Panc1 (cell line): ENCODE measurements around the gene FBXW7. TPM values are rescaled to one million over a fixed set of nuclear protein-coding genes. Genes with fewer than 3 reads are reported as not detected.

Source experiments
- ATAC-seq: fragments of 200-7000 bp; cut with Tn5 transposase; 2 replicates; pipeline ENCODE4 v1.9.1; 2020; ENCODE audit warnings: mild to moderate bottlenecking, moderate library complexity
- BruUV-seq: library from RNA; stranded (reverse); fragments of 400-500 nt; replicated peaks from 2 replicates; lab custom pipeline; 2021; lab: Mats Ljungman, UMichigan
- CTCF ChIA-PET: fragments of 300-600 bp; sonication (Branson Sonifier 250); formaldehyde crosslinking; loops from one replicate; lab custom pipeline; 2022; ENCODE audit warnings: antibody characterized with exemption; lab: Charles Lee
- POLR2A ChIA-PET: fragments of 300-600 bp; sonication (Branson Sonifier 250); formaldehyde crosslinking; loops from one replicate; lab custom pipeline; 2022; ENCODE audit warnings: antibody characterized with exemption; lab: Charles Lee
- DNase-seq: peaks from one replicate; pipeline ENCODE4 v3.0.0-alpha.2; 2010; ENCODE audit warnings: low read depth, low spot score
- H3K27ac ChIP-seq: 2 replicates; pipeline ENCODE4 v1.5.1; 2011; ENCODE audit warnings: mild to moderate bottlenecking, low read length, inconsistent platforms
- H3K27me3 ChIP-seq: fragments of 200-500 bp; sonication (Bioruptor generic); 2 replicates; pipeline ENCODE4 v1.6.0; 2014; ENCODE audit warnings: low read length, inconsistent platforms; ENCODE audit not compliant: control insufficient read depth, insufficient read depth
- H3K36me3 ChIP-seq: fragments of 200-500 bp; sonication (Bioruptor generic); 2 replicates; pipeline ENCODE4 v1.5.1; 2014; ENCODE audit warnings: inconsistent platforms, mild to moderate bottlenecking, low read length, moderate library complexity; ENCODE audit not compliant: control insufficient read depth, insufficient read depth
- H3K4me1 ChIP-seq: 2 replicates; pipeline ENCODE4 v1.5.1; 2011; ENCODE audit warnings: inconsistent platforms, mild to moderate bottlenecking, low read length, moderate library complexity; ENCODE audit not compliant: control insufficient read depth, insufficient read depth
- H3K4me3 ChIP-seq, 2 experiments: 2 replicates each; pipeline ENCODE4 v1.5.1; 2011 to 2012; ENCODE audit warnings: low read depth in 2 of 2, low read length in 2 of 2, mild to moderate bottlenecking in 2 of 2, inconsistent platforms in 1 of 2, moderate library complexity in 1 of 2
- H3K9me3 ChIP-seq: fragments of 200-500 bp; sonication (Bioruptor generic); 2 replicates; pipeline ENCODE4 v1.5.1; 2014; ENCODE audit warnings: low read depth, mild to moderate bottlenecking, inconsistent platforms, low read length, moderate library complexity; ENCODE audit not compliant: control insufficient read depth, insufficient read depth
- POLR2AphosphoS5 ChIP-seq: IDR thresholded peaks from 2 replicates; pipeline ENCODE4 v1.6.1; 2012; ENCODE audit warnings: mild to moderate bottlenecking, low read depth, low read length, moderate library complexity
- SIN3A ChIP-seq: IDR thresholded peaks from 2 replicates; pipeline ENCODE4 v1.6.1; 2012; ENCODE audit warnings: low read depth, mild to moderate bottlenecking, low read length, moderate library complexity, borderline replicate concordance; ENCODE audit not compliant: insufficient read depth
- TCF7L2 ChIP-seq: IDR thresholded peaks from 2 replicates; pipeline ENCODE4 v1.6.1; 2011; ENCODE audit warnings: mild to moderate bottlenecking, low read depth, low read length, inconsistent platforms
- in situ Hi-C: cut with HindIII; loops from 2 replicates; pipeline ENCODE4 v1.10.0; 2016; ENCODE audit warnings: low sequenced_read_pairs, low pct_unique_long_range_greater_than_20kb
- intact Hi-C: fragments of 100-400 bp; cut with micrococcal nuclease; formaldehyde crosslinking; loops from one replicate; pipeline ENCODE4 v1.10.0; 2022; ENCODE audit not compliant: unreplicated experiment
- total RNA-seq: library from RNA; stranded (reverse); gene quantifications from one replicate; pipeline ENCODE4 v1.2.1, GENCODE V29; 2021; ENCODE audit not compliant: unreplicated experiment
- TF ChIP-seq, protein P1 (sequence below): fragments of 450-650 bp; IDR thresholded peaks from 2 replicates; pipeline ENCODE4 v1.5.1; 2017; ENCODE audit warnings: mild to moderate bottlenecking
- TF ChIP-seq, protein P2 (sequence below), 2 experiments: IDR thresholded peaks; 2 replicates each; pipeline ENCODE4 v1.6.1; 2011 to 2012; ENCODE audit warnings: low read depth in 2 of 2, control low read depth in 1 of 2, low read length in 1 of 2, mild to moderate bottlenecking in 1 of 2, moderate library complexity in 1 of 2; ENCODE audit not compliant: insufficient read depth in 1 of 2

Gene FBXW7
- total RNA-seq, 1 experiment from 2014 or later = 16.2 TPM

DNA sequence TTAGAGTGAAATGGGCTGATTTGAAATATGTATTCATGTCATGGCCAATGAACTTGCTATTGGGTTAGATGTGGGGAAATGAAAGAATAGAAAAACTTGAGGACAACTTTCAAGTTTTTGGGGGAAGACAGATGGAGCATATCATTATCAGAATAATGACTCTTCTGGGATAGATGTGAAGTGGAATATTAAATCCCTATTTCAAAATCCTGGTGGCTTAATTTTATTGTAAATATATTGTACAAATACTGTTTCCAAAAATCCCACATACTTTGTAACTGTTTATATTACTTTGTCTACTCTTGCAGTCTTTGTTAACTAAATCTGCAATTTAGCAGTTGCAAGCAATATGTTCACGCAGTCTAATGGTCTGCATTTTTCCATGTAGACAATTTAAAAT is 35.9 kb upstream of the FBXW7 start:
- no TSS peak for BruUV-seq
- no peaks in the 10 kb centered on the region for H3K9me3 ChIP-seq
- ChIA-PET CTCF (no interaction called here), POLR2A (no interaction called here)
- ATAC-seq (no peak), DNase-seq (no peak)
- H3K36me3 ChIP-seq = no peaks in the 10 kb centered on the region
- intact Hi-C loops = no loop called here
- TF ChIP-seq TCF7L2 (no peak), SIN3A (no peak)
- no peak overlapping the region for H3K27ac ChIP-seq
- H3K4me1 ChIP-seq = no peaks in the 10 kb centered on the region
- H3K27me3 ChIP-seq = no peaks in the 10 kb centered on the region; the same call in 1 of the 2 replicates
- in situ Hi-C loops = no loop called here
- H3K4me3 ChIP-seq = no peak overlapping the region

DNA sequence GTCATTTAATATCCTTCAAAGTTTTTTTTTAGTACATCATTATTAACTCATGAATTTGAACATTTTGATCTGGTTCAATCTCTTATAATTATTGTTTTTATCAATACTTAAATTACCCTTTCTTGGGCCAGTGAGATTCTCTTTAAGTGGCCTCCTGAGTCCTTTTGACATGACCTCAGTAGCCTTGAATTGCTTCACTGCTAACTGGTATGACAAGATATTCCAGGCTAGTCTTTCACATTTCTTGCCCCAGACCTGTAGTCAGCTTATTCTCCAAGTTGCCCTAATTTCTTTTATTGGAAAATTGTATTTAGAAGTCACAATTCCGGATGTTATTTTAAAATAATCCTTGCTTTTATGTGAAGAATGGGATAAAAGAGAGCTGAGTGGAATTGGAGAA is 35.4 kb upstream of the FBXW7 start:
- Histone ChIP-seq H3K27ac (no peak overlapping the region), H3K4me1 (no peaks in the 10 kb centered on the region), H3K9me3 (no peaks in the 10 kb centered on the region), H3K36me3 (no peaks in the 10 kb centered on the region), H3K27me3 (no peaks in the 10 kb centered on the region; the same call in 1 of the 2 replicates), H3K4me3 (no peak overlapping the region)
- in situ Hi-C loops (no loop called here), intact Hi-C loops (no loop called here)
- no peak for DNase-seq
- ChIA-PET POLR2A (no interaction called here), CTCF (no interaction called here)
- TF ChIP-seq, protein P1, sequence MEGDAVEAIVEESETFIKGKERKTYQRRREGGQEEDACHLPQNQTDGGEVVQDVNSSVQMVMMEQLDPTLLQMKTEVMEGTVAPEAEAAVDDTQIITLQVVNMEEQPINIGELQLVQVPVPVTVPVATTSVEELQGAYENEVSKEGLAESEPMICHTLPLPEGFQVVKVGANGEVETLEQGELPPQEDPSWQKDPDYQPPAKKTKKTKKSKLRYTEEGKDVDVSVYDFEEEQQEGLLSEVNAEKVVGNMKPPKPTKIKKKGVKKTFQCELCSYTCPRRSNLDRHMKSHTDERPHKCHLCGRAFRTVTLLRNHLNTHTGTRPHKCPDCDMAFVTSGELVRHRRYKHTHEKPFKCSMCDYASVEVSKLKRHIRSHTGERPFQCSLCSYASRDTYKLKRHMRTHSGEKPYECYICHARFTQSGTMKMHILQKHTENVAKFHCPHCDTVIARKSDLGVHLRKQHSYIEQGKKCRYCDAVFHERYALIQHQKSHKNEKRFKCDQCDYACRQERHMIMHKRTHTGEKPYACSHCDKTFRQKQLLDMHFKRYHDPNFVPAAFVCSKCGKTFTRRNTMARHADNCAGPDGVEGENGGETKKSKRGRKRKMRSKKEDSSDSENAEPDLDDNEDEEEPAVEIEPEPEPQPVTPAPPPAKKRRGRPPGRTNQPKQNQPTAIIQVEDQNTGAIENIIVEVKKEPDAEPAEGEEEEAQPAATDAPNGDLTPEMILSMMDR = no peak
- TF ChIP-seq, protein P2, sequence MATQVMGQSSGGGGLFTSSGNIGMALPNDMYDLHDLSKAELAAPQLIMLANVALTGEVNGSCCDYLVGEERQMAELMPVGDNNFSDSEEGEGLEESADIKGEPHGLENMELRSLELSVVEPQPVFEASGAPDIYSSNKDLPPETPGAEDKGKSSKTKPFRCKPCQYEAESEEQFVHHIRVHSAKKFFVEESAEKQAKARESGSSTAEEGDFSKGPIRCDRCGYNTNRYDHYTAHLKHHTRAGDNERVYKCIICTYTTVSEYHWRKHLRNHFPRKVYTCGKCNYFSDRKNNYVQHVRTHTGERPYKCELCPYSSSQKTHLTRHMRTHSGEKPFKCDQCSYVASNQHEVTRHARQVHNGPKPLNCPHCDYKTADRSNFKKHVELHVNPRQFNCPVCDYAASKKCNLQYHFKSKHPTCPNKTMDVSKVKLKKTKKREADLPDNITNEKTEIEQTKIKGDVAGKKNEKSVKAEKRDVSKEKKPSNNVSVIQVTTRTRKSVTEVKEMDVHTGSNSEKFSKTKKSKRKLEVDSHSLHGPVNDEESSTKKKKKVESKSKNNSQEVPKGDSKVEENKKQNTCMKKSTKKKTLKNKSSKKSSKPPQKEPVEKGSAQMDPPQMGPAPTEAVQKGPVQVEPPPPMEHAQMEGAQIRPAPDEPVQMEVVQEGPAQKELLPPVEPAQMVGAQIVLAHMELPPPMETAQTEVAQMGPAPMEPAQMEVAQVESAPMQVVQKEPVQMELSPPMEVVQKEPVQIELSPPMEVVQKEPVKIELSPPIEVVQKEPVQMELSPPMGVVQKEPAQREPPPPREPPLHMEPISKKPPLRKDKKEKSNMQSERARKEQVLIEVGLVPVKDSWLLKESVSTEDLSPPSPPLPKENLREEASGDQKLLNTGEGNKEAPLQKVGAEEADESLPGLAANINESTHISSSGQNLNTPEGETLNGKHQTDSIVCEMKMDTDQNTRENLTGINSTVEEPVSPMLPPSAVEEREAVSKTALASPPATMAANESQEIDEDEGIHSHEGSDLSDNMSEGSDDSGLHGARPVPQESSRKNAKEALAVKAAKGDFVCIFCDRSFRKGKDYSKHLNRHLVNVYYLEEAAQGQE (IDR thresholded peaks at IDR 0.05; ENCODE audit: insufficient read depth in 1 of 2, low read depth in 2 of 2, low read length in 1 of 2) = no peak
- TF ChIP-seq SIN3A = no peak
- no peak for TF ChIP-seq TCF7L2
- TF ChIP-seq POLR2AphosphoS5 = no peak
- BruUV-seq = no TSS peak
- ATAC-seq = no peak

DNA sequence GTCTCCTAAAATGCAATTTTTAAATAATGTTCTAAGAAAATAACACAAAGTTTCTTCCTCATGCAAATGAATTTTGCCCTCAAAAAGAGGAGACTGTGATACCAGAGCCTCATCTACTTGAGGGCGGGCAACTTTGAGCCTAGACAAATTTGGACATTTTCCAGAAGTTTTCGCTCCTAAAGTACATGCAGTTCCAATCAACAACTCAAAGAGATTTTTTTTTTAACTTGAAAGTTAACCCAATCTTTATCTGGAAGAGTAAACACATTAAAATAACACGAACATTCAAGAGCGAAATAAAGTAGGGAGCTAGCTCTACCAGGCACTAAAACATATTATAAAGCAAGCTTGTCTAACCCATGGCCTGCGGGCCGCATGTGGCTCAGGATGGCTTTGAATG is 29.4 kb upstream of the FBXW7 start:
- no TSS peak for BruUV-seq
- H3K4me3 ChIP-seq = no peak overlapping the region
- H3K27ac ChIP-seq = no peak overlapping the region
- POLR2A ChIA-PET = no interaction called here
- H3K4me1 ChIP-seq = no peaks in the 10 kb centered on the region
- H3K27me3 ChIP-seq = no peaks in the 10 kb centered on the region; the same call in 1 of the 2 replicates
- CTCF ChIA-PET = no interaction called here
- H3K9me3 ChIP-seq = no peaks in the 10 kb centered on the region
- no peak for ATAC-seq
- no peak for DNase-seq
- intact Hi-C loops = no loop called here
- in situ Hi-C loops = no loop called here
- H3K36me3 ChIP-seq = no peaks in the 10 kb centered on the region
- TF ChIP-seq SIN3A = no peak
- TF ChIP-seq POLR2AphosphoS5 = no peak
